GM18517 (cell line): ENCODE results near the gene URB2.
A peak's percentile ranks its signal among the peaks of the same experiment; 100 is the strongest.
"Not testable (repeated sequence)": the region's sequence is repeated elsewhere in the genome, so short reads cannot be mapped to it uniquely, and the experiment has no call there.

Experiments
- ATAC-seq: cut with Tn5 transposase; IDR thresholded peaks from one replicate; pipeline ENCODE4 v1.9.1; 2021; ENCODE audit warnings: mild to moderate bottlenecking, moderate library complexity; ENCODE audit not compliant: unreplicated experiment

URB2 gene

DNA sequence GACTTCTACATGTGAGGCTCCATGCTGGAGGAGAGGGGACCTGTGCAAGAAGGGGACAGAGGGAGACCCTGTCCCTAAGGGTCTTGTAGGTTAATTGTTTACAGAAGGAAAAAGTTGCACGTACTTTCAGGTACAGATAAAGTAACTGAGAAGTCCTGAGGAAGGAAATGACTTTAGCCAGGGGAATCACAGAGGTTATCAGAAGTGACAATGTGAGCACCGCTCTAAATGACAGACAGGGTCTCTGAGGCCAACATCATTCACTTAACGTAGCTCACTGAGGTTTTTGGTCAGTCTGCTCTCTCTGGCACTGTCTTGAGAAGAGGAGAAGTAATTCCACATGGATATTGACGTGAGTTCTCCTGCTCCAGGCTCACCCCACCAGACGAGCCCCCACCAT is 12.1 kb upstream of the URB2 start:
- no peak for ATAC-seq

DNA sequence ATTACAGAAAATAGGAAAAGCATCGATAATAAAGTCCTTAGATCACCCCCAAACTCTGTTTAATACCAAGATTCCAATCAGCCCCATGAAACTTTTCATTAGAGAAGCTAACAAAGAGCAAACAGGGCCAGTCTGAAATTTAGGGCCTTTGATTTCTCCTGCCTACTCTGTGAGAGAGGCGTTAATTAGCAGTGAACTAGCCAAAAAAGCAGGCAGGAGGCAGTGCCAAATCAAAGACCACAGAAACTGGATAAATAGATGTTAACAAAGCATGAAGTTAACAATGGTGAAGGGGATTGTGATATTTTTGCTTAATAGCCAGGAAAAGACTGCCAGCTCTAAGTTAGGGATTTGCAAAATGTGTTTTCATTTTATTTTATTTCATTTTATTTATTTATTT is 11.3 kb upstream of the URB2 start:
- ATAC-seq = no peak

DNA sequence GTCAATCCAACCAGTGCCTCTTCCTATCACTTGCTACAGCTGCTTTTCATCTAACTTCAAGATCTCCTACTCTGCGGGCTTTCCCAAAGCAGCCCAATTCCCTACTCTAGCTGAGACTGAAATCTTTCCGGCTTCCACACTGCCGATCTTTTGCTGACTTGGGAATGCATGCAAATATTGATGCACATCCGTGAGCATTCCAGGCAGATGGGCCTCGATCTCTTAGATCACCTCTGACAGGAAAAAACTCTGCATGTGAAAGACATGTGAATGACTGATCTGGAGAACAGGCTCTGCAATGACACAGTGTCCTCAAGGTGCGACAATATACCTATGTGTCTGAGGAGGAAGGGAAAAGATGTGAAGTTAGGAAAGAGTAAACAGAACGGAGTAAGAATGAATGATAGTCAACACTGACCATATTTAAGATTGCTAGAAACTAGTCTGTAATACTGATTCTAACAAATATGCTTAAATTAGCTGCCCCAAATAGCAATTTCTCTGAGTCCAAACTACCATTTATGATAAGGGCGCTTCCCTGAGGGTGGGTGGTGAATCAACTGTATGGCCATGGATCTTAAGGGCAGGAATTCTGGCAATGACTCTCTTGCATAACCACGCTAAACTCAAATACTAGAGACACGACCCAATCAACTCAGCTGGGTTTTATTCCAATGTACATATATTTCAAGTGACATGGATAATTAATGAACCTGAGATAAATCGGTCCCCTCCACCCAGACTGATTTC is 8.5 kb upstream of the URB2 start:
- no peak for ATAC-seq

DNA sequence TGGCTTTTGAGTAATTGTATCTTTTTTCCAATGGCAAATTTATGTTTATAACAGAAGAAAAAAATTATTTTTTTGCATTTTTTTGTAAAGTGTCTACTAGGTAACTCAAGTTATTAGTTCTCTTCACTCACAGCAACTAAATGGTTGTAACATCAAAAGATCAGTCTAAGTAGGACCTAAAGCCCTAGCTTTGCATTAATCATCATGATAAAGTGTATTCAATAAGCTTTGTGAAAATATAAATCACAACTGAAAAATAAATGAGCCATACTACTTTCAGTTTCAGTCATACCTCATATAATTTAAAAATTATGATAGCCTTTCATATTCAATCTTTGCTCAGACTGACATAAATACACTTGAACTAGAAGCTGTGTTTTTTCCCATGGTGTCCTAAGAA is 7.0 kb upstream of the URB2 start:
- no peak for ATAC-seq

DNA sequence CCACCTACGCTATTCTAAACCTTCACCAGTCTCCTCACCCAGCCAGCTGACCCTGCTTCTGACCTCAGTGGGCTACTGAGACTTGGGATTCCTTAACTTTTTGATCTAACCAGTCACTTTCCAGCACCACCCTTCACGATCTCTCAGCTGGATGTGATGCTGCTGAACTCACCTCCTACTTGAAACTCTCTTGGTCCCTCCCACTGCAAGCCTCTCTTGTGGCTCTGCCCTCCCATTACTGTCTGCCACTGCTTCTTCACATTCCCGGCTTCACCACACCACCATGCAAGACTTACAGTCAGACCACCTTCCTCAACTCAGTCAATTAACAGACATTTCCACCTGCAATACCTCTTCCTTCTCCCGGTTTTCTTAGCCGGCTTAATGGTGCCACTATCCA is 6.4 kb upstream of the URB2 start:
- ATAC-seq = no peak

DNA sequence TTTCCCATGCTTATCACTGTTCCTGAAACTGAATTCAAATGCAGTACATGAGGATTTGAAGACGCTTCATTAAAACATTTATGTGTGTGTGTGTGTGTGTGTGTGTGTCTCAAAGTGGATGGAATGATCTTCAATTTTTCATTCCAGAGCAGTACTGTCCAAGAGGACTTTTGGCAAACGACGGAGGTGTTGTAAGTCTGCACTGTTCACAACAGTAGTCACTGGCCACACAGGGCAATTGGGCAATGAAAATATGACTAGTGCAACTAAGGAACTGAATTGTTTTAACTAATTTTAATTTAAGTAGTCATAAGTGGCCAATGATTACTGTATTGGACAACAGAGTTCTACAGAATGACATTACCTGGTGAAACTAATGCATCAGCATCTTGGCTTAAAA is 5.2 kb upstream of the URB2 start:
- no peak for ATAC-seq

DNA sequence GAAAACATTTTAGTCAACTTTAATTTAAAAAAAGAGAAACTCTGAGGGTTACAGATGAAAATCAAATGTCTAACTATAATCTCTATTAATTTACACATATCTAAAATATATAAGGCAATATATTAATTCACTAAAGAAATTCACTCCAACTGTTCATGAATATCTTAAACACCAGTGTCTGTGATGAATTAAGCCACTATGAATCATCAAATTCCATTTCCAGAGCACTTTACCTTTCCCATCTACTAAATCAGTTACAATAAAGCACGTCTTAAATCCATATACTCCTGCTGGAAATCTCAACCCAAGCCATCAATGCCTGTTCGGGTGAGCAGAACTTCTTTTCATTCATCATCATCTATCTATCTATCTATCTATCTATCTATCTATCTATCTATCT is 4.4 kb upstream of the URB2 start:
- ATAC-seq = no peak

DNA sequence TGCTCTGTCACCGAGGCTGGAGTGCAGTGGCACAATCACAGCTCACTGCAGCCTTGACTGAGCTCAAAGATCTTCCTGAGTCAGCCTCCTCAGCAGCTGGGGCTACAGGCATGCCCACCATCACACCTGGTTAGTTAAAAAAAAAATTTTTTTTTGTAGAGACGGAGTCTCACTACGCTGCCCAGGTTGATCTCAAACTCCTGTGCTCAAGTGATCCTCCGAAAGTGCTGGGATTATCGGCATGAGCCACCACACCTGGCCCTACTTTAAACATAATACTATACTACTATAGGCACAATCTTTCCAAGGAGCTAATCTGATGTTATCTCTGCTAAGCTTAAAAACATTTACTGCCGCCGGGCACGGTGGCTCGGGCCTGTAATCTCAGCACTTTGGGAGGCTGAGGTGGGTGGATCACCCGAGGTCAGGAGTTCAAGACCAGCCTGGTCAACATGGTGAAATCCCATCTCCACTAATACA is 3.4 kb upstream of the URB2 start:
- ATAC-seq = not testable (repeated sequence)

DNA sequence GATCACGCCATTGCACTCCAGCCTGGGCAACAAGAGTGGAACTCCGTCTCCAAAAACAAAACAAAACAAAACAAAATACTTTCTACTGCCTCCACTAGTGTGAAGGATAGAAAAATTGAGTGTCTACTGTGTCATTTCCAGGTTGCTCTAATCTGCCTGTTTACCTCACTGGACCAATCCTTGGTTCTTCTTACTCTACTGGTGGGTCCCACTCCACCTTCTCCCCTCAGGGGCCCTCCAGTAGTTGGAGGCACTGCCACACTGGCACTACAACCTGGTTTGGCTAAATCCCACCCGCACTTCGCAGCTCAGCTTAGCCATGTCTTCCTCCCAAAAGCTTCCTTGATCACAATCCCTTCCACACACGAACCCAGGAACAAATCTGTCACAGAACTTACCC is 2.8 kb upstream of the URB2 start:
- ATAC-seq = no peak

DNA sequence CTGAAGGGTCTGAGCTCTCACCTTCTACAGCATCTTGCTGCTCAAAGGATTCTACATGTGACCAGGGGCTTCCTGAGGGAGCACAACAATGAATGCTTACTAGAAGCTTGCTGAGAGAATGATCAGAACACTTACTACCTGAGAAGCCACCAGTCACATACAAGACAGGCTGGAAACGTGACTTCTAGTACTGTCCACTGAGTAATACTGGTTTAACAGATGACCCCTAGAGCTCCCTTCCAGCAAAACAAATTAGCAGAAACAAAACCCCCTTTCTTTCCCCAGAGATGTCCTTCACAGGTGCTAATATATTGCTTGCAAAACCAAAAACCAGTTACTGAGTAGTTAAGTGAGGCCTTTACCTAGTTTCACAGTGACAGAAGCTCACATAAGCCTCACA is 2.2 kb upstream of the URB2 start:
- ATAC-seq = no peak

DNA sequence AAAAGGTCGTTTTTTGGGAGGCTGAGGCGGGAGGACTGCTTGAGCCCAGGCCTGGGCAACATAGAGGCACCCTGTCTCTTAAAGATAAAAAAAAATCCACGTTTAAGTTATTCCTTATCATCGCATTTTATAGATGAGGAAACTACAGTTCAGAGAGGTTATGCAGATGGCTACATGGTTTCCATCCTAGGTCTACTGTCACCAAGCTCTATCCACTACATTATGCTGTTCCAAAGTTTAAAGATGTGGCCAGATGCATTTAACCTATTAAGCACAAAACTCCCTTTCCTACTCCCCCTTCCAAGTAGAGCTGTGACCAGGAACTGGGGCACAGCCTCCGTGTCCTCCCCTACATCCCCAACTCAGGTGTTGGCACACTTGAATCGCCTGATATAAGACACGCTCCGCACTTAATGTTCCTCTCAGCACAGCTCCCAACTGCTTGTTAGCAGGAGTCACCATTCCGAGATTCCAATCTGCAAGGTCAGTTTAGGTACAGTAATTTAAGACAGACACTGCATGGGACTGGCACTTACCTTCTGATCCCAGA is 1.5 kb upstream of the URB2 start:
- no peak for ATAC-seq

DNA sequence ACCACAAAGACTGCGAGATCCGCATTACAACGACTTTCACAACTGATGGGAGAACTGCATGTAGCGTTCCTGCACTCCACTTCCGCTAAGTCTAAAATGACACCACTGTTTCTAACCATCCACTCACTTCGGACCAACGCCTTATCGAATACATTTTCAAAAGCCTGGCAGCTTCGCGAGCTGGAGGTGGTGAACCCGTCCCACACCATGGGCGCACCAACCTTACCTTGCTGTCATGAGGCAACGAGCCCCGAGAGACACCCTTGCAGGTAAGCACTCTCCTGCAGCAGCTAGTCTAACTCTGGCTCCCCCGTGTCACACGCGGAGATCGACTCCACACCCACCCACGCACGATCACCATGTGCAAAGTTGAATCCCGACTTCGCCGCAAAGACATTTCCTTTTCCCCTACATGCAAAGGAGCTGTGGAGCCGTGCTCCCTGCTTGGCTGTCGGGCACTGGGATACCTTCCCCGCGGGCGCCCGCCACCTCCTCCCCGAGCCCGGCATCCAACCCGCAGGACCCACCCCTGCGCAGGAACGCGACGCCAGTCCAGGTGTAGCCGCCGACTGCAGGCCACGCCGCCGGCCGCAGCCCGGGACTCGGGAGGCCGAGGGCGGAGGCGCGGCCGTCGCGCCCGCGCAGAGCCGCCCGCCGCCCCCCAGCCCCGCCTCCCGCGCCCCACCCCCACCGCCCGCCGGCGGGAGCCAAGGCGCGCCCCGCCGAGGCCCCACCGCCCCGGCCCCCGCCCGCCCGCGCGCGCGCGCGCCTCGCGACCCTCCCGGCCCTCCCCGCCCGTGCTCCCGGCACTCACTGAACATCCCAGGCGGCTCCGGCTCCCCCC is 754 bp upstream of the URB2 start:
- peak; percentile 25 for ATAC-seq

DNA sequence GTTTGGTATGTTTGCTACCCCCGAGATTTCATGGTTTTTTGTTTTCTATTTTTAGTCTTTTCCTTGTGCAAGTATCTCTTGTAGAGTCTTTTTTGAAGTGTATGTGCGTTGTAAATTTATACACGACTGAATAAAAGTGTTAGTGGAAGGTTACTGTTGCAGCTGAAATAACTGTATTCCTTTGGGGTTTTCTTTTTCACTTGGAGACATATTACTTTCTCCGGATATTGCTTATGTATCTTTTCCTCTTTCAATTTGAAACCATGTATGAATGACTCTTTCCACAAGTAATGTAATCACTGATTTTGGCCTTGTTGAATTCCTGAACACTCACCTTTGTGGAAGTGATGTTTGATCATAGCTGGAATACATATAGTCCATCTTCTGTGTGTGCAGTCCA is 956 bp downstream of the URB2 start:
- no peak for ATAC-seq

DNA sequence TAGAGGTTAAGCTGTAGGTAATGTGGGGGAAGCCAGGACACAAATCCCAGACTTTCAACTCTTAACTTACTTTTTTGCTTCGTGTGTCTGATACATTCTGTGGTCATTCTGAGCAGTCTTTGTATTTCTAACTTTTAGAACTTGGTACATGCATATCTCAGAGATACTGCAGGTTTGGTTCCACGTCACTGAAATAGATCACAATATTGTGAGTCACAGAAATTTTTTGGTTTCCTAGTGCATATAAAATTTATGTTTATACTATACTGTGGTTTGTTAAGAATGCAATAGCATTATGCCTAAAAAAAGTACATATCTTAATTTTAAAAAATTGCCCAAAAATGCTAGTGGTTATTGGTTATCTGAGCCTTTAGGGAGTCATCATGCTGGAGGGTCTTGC is 3.2 kb downstream of the URB2 start:
- ATAC-seq = no peak

DNA sequence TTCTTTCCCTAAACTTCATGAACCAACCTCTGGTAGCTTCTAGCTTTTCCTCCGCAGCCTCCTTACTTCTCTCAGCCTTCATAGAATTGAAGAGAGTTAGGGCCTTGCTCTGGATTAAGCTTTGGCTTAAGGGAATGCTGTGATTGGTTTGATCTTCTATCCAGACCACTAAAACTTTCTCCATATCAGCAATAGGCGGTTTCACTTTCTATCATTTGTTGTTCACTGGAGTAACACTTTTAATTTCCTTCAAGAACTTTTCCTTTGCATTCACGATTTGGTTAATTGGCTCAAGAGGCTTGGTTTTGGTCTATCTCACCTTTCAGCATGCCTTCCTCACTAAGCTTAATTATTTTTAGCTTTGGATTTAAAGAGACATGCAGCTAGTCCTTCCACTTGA is 5.1 kb downstream of the URB2 start:
- ATAC-seq = no peak

DNA sequence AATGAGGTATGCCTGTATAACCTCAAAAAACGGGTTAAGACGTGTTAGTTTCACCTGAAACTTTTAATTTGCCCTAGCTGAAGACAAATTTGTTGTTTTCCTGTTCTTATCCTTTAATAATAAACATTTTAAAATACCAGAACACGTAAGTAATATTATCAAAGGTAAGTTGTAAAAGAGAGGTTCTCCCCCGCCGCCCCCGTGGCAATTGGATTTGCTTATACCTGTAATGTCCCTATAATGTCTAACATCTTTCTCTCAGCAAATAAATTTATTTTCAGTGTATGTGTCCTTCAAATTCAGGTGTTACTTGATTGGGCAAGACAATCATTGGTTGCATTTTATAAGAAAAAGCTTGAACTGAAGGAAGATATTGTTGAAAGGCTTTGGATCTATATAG is 5.9 kb downstream of the URB2 start:
- no peak for ATAC-seq

DNA sequence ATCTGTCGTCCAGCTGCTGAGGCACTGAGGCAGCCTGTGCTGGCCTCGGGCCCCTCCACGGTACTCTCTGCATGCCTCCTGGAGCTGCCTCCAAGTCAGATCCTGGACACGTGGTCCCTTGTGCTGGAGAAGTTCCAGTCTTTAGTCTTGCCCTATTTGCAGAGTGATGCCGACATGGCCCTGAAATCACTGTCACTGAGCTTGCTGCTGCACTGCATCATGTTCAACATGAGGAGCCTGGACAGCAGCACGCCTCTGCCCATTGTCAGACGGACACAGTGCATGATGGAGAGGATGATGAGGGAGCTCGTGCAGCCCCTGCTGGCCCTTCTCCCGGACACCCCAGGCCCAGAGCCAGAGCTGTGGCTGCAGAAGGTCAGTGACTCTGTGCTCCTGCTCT is 10.0 kb downstream of the URB2 start:
- no peak for ATAC-seq

DNA sequence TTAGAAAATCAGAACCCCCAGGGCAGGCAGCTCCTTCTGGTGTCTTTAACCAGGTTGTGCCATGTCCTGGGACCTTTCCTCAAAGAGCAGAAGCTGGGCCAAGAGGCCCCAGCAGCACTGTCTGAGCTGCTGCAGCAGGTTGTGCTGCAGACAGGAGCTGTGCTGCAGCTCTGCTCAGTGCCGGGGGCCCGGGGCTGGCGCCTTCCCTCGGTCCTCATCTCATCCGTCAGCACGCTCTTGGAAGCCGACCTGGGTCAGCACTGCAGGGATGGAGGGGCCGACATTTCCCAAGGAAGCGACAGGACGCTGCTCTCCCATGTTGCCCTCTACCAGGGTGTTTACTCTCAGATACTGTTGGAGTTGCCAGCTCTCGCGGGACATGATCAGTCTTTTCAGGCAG is 11.7 kb downstream of the URB2 start:
- no peak for ATAC-seq

DNA sequence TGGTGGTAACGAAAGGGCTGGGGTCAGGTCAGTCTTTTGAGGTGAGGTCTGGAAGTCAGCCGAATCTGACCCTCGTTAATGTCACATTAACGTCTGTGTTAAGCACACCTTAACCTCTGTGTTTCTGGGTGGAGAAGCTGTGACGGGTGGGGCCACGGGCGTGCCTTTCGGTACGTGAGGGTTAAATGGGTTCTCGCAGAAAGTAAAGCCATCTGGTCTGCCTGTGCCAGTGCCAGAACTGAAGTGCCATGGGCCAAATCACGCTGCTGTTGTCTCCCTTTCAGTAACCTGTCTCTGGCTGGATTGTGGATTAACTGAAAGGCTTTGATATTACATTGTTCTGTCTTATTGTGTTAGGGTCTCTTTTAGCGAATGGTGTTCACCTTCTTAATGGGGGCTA is 14.4 kb downstream of the URB2 start:
- no peak for ATAC-seq

DNA sequence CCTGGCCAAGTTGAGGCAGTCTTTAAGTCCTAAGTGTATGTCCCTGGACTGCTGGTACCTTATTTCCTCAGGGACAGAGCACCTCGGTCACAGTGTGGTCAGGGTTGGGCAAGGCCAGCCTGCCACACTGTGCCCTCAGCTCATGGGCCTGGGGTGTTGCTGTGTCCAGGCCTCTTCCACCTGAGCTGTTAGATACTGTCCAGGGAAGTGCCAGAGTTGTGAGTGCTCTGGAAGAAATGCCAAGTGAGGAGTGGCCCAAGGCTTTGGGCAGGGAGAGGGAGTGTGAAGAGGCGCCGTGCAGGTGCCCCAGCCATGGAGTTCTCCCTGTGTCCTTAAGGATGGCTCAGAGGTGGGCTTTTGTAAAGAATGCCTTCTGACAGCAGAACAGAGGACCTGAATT is 15.3 kb downstream of the URB2 start:
- no peak for ATAC-seq

DNA sequence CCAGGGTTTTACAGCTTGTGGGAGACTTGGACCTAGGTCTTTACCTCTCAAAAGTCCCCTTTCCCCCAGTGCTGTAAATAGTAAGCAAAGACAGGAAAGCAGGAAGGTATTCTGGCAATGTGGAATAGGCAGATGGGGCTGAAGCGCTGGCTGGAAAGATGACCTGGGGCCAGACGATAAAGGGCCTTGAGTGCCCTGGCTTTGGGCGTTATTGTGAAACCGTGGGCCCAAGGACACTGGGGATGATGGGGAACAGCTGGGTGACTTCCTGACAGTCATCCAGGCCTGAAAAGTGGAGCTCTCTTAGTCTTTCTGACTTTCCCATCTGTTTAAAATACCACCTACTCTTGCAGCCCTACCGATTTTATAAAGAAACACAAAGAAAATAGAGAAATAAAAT is 16.3 kb downstream of the URB2 start:
- ATAC-seq = no peak

DNA sequence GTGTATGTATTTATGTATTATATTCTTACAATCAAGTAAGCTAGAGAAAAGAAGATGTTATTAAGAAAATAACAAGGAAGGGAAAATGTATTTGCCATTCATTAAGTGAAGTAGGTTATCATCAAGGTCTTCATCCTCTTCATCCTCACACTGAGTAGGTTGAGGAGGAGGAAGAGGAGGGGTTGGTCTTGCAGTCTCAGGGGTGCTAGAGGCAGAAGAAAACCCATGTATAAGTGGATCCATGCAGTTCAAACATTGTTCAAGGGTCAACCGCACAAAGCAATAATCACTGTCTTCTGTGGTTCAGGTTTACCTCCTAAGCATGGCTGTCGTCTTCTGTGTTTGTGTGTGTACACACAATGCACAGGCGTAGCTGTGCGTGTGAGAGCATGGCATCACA is 16.9 kb downstream of the URB2 start:
- no peak for ATAC-seq
